HG03159 (cell line): ENCODE measurements around the gene FADS6.
"Not testable (repeated sequence)": the region's sequence is repeated elsewhere in the genome, so short reads cannot be mapped to it uniquely, and the experiment has no call there.

Source experiments
- ATAC-seq: cut with Tn5 transposase; IDR thresholded peaks from one replicate; pipeline ENCODE4 v1.9.1; 2021; ENCODE audit warnings: mild to moderate bottlenecking, moderate library complexity; ENCODE audit not compliant: unreplicated experiment

The FADS6 gene

GRCh38 chr17:74870512-74870911 lies 22.9 kb downstream of the FADS6 start:
- no peak for ATAC-seq

GRCh38 chr17:74870028-74870427 lies 23.4 kb downstream of the FADS6 start:
- not testable (repeated sequence) for ATAC-seq

GRCh38 chr17:74868908-74869255 lies 24.6 kb downstream of the FADS6 start:
- ATAC-seq = no peak

- no peak for ATAC-seq
Observed at GRCh38 chr17:74868251-74868907, 25.1 kb downstream of the FADS6 start.

GRCh38 chr17:74866198-74866835 lies 27.1 kb downstream of the FADS6 start:
- no peak for ATAC-seq

GRCh38 chr17:74865504-74866197 lies 27.8 kb downstream of the FADS6 start:
- no peak for ATAC-seq

- ATAC-seq = no peak
Observed at GRCh38 chr17:74864866-74865395, 28.5 kb downstream of the FADS6 start.

- no peak for ATAC-seq
Observed at GRCh38 chr17:74864297-74864865, 29.1 kb downstream of the FADS6 start.

GRCh38 chr17:74863420-74864296 lies 29.8 kb downstream of the FADS6 start:
- ATAC-seq = no peak

GRCh38 chr17:74862919-74863318 lies 30.5 kb downstream of the FADS6 start:
- ATAC-seq = no peak

- no peak for ATAC-seq
Observed at GRCh38 chr17:74862108-74862901, 31.1 kb downstream of the FADS6 start.

GRCh38 chr17:74861662-74862107 lies 31.7 kb downstream of the FADS6 start:
- ATAC-seq = no peak

GRCh38 chr17:74860872-74861661 lies 32.4 kb downstream of the FADS6 start:
- no peak for ATAC-seq

GRCh38 chr17:74860229-74860871 lies 33.1 kb downstream of the FADS6 start:
- no peak for ATAC-seq

- no peak for ATAC-seq
Observed at GRCh38 chr17:74859459-74860228, 33.8 kb downstream of the FADS6 start, which contains the start of gene GRIN2C. Gene GRIN2C, minus strand, starts transcription at chr17:74859885. Its CDS starts 4,793 bp downstream, at chr17:74855092.

GRCh38 chr17:74858672-74859458 lies 34.6 kb downstream of the FADS6 start:
- ATAC-seq = no peak

GRCh38 chr17:74857191-74857590 lies 36.2 kb downstream of the FADS6 start:
- ATAC-seq = no peak
